ENCODE data around the gene EBI3.
"Not testable (repeated sequence)": the region's sequence is repeated elsewhere in the genome, so short reads cannot be mapped to it uniquely, and the experiment has no call there.

EBI3 gene

DNA sequence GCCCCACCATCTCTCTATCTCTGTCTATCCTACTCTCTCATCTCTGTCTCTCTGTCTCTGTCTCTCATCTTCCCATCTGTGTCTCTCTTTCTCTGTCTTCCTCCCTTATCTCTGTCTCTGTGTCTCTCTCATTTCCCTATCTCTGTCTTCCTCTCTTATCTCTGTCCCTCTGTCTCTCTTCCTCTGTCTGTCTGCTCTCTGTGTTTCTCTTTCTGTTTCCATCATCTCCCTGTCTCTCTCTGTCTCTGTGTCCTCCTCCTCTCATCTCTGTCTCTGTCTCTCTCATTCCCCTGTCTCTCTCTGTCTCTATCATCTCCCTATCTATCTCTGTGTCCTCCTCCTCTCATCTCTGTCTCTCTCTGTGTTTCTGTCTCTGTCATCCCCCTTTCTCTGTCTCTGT, 1.6 kb upstream of the EBI3 start:
- Histone ChIP-seq H3K4ac (ENCODE audit: low read depth in 1 of 2, low read length in 2 of 2) (peak overlapping the region in 1 of 2 experiments; percentile 49), H3K79me1 (replicated peaks; ENCODE audit: low read length, poor library complexity, severe bottlenecking) (no peaks in the 10 kb centered on the region), H2AK5ac (ENCODE audit: low read length, severe bottlenecking) (peak overlapping the region; percentile 1), H3K4me3 (ENCODE audit: insufficient read depth in 1 of 2, low read depth in 1 of 2, low read length in 2 of 2) (no peak overlapping the region), H3K36me3 (ENCODE audit: control insufficient read depth in 1 of 2, insufficient read depth in 2 of 2, low read depth in 1 of 2, low read length in 2 of 2) (no peaks in the 10 kb centered on the region), H2AFZ (ENCODE audit: low read depth, low read length) (no peak overlapping the region), H3K4me2 (ENCODE audit: low read length, poor library complexity, severe bottlenecking) (no peak overlapping the region), H2BK5ac (ENCODE audit: low read depth, low read length, poor library complexity, severe bottlenecking) (no peak overlapping the region), H3K9me3 (ENCODE audit: control insufficient read depth, low read length) (no peaks in the 10 kb centered on the region), H3K4me1 (ENCODE audit: control insufficient read depth, insufficient read depth, low read depth, low read length) (peaks cover 13% of the 10 kb centered on the region), H3K27me3 (ENCODE audit: control insufficient read depth in 1 of 2, insufficient read depth in 1 of 2, low read length in 2 of 2) (peaks cover 0 to 39% of the 10 kb centered on the region in 2 experiments), H2BK15ac (ENCODE audit: low read depth, poor library complexity, severe bottlenecking) (no peak overlapping the region), H4K91ac (ENCODE audit: low read length) (no peak overlapping the region), H3K14ac (ENCODE audit: low read length in 2 of 2) (peak overlapping the region in 1 of 2 experiments; percentile 31), H3K18ac (ENCODE audit: low read depth in 1 of 2, low read length in 2 of 2) (no peak overlapping the region), H2BK120ac (ENCODE audit: low read depth, low read length) (no peak overlapping the region), H3K23ac (ENCODE audit: low read length in 2 of 2) (no peak overlapping the region), H4K8ac (ENCODE audit: low read length) (no peak overlapping the region), H2BK12ac (ENCODE audit: low read length in 2 of 2) (peak overlapping the region; percentile 38), H3K9ac (ENCODE audit: low read length) (no peak overlapping the region), H3K27ac (ENCODE audit: low read length, poor library complexity, severe bottlenecking) (no peak overlapping the region)
- no peak for DNase-seq

DNA sequence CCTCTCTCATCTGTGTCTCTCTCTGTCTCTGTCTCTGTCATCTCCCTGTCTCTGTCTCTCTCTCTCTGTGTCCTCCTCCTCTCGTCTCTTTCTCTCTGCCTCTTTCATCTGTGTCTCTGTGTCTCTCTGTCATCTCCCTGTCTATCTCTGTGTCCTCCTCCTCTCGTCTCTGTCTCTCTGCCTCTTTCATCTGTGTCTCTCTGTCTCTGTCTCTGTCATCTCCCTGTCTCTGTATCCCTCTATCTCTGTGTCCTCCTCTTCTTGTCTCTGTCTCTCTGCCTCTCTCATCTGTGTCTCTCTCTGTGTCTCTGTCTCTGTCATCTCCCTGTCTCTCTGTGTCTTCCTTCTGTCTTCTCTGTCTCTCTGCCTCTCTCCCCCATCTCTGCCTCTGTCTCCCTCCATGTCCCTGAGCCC, 551 bp upstream of the EBI3 start:
- H4K8ac ChIP-seq (ENCODE audit: low read length), result peak overlapping the region; percentile 63
- H3K18ac ChIP-seq (ENCODE audit: low read depth in 1 of 2, low read length in 2 of 2), result peak overlapping the region in 1 of 2 experiments; percentile 62
- peak overlapping the region in 1 of 2 experiments; percentile 19 for H3K14ac ChIP-seq (ENCODE audit: low read length in 2 of 2)
- H3K9me3 ChIP-seq (ENCODE audit: control insufficient read depth, low read length), result no peaks in the 10 kb centered on the region
- DNase-seq, result no peak
- peak overlapping the region; percentile 6 for H3K4me2 ChIP-seq (ENCODE audit: low read length, poor library complexity, severe bottlenecking)
- peaks cover 16% of the 10 kb centered on the region for H3K4me1 ChIP-seq (ENCODE audit: control insufficient read depth, insufficient read depth, low read depth, low read length)
- H2BK15ac ChIP-seq (ENCODE audit: low read depth, poor library complexity, severe bottlenecking), result peak overlapping the region; percentile 37
- peak overlapping the region in 1 of 2 experiments; percentile 6 for H2BK12ac ChIP-seq (ENCODE audit: low read length in 2 of 2)
- H3K27ac ChIP-seq (ENCODE audit: low read length, poor library complexity, severe bottlenecking), result peak overlapping the region; percentile 48
- no peak overlapping the region for H2BK5ac ChIP-seq (ENCODE audit: low read depth, low read length, poor library complexity, severe bottlenecking)
- H2BK120ac ChIP-seq (ENCODE audit: low read depth, low read length), result no peak overlapping the region
- no peaks in the 10 kb centered on the region for H3K79me1 ChIP-seq (replicated peaks; ENCODE audit: low read length, poor library complexity, severe bottlenecking)
- no peaks in the 10 kb centered on the region for H3K36me3 ChIP-seq (ENCODE audit: control insufficient read depth in 1 of 2, insufficient read depth in 2 of 2, low read depth in 1 of 2, low read length in 2 of 2)
- H3K23ac ChIP-seq (ENCODE audit: low read length in 2 of 2), result no peak overlapping the region
- H2AFZ ChIP-seq (ENCODE audit: low read depth, low read length), result peak overlapping the region; percentile 86
- H3K4me3 ChIP-seq (ENCODE audit: insufficient read depth in 1 of 2, low read depth in 1 of 2, low read length in 2 of 2), result no peak overlapping the region
- no peak overlapping the region for H3K9ac ChIP-seq (ENCODE audit: low read length)
- no peak overlapping the region for H4K91ac ChIP-seq (ENCODE audit: low read length)
- no peak overlapping the region for H3K4ac ChIP-seq (ENCODE audit: low read depth in 1 of 2, low read length in 2 of 2)
- WGBS, result 77% methylated on average over 2 of the region's 2 CpGs
- peak overlapping the region; percentile 1 for H2AK5ac ChIP-seq (ENCODE audit: low read length, severe bottlenecking)
- peaks cover 0 to 43% of the 10 kb centered on the region in 2 experiments for H3K27me3 ChIP-seq (ENCODE audit: control insufficient read depth in 1 of 2, insufficient read depth in 1 of 2, low read length in 2 of 2)

DNA sequence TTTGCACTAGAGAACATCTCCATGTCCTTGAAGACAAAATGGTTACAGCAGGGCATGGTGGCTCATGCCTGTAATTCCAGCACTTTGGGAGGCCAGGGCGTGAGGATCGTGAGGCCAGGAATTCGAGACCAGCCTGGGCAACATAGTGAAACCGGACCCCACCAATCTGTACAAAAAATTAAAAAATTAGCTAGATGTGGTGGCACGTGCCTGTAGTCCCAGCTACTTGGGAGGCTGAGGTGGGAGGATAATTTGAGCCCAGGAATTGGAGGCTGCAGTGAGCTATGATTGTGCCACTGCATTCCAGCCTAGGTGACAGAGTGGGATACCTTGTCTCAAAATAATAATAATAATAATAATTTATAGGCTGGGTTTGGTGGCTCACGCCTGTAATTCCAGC, 914 bp downstream of the EBI3 start:
- not testable (repeated sequence) for H2BK15ac ChIP-seq (ENCODE audit: low read depth, poor library complexity, severe bottlenecking); H3K4me2 ChIP-seq (ENCODE audit: low read length, poor library complexity, severe bottlenecking); H3K36me3 ChIP-seq (ENCODE audit: control insufficient read depth in 1 of 2, insufficient read depth in 2 of 2, low read depth in 1 of 2, low read length in 2 of 2); H3K9ac ChIP-seq (ENCODE audit: low read length); H3K4ac ChIP-seq (ENCODE audit: low read depth in 1 of 2, low read length in 2 of 2); H3K14ac ChIP-seq (ENCODE audit: low read length in 2 of 2); DNase-seq; H2AFZ ChIP-seq (ENCODE audit: low read depth, low read length); H3K4me3 ChIP-seq (ENCODE audit: insufficient read depth in 1 of 2, low read depth in 1 of 2, low read length in 2 of 2); H4K91ac ChIP-seq (ENCODE audit: low read length); H3K27ac ChIP-seq (ENCODE audit: low read length, poor library complexity, severe bottlenecking); H4K8ac ChIP-seq (ENCODE audit: low read length); H3K79me1 ChIP-seq (replicated peaks; ENCODE audit: low read length, poor library complexity, severe bottlenecking); H3K9me3 ChIP-seq (ENCODE audit: control insufficient read depth, low read length); H3K18ac ChIP-seq (ENCODE audit: low read depth in 1 of 2, low read length in 2 of 2); H3K23ac ChIP-seq (ENCODE audit: low read length in 2 of 2); H2BK120ac ChIP-seq (ENCODE audit: low read depth, low read length); H2BK5ac ChIP-seq (ENCODE audit: low read depth, low read length, poor library complexity, severe bottlenecking); H2BK12ac ChIP-seq (ENCODE audit: low read length in 2 of 2)
- Histone ChIP-seq H3K4me1 (ENCODE audit: control insufficient read depth, insufficient read depth, low read depth, low read length) (peaks cover 13% of the 10 kb centered on the region), H2AK5ac (ENCODE audit: low read length, severe bottlenecking) (peak overlapping the region; percentile 67), H3K27me3 (ENCODE audit: control insufficient read depth in 1 of 2, insufficient read depth in 1 of 2, low read length in 2 of 2) (peaks cover 0 to 51% of the 10 kb centered on the region in 2 experiments)
- WGBS, result 95% methylated on average over 5 of the region's 6 CpGs

DNA sequence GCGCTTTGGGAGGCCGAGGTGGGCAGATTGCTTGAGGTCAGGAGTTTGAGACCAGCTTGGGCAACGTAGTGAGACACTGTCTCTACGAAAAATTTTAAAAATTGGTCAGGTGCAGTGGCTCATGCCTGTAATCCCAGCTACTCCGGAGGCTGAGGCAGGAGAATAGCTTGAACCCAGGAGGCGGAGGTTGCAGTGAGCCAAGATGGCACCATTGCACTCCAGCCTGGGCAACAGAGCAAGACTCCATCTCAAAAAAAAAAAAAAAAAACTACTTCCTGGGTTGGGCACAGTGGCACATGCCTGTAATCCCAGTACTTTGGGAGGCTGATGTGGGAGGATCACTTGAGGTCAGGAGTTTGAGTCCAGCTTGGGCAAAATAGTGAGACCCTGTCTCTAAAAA, 2.2 kb downstream of the EBI3 start:
- H2BK120ac ChIP-seq (ENCODE audit: low read depth, low read length); H3K23ac ChIP-seq (ENCODE audit: low read length in 2 of 2); H2BK12ac ChIP-seq (ENCODE audit: low read length in 2 of 2); H3K14ac ChIP-seq (ENCODE audit: low read length in 2 of 2); H3K79me1 ChIP-seq (replicated peaks; ENCODE audit: low read length, poor library complexity, severe bottlenecking); H3K36me3 ChIP-seq (ENCODE audit: control insufficient read depth in 1 of 2, insufficient read depth in 2 of 2, low read depth in 1 of 2, low read length in 2 of 2); H3K4me3 ChIP-seq (ENCODE audit: insufficient read depth in 1 of 2, low read depth in 1 of 2, low read length in 2 of 2); H3K9me3 ChIP-seq (ENCODE audit: control insufficient read depth, low read length); H3K9ac ChIP-seq (ENCODE audit: low read length); H3K18ac ChIP-seq (ENCODE audit: low read depth in 1 of 2, low read length in 2 of 2); H3K27ac ChIP-seq (ENCODE audit: low read length, poor library complexity, severe bottlenecking); H4K8ac ChIP-seq (ENCODE audit: low read length); H2AFZ ChIP-seq (ENCODE audit: low read depth, low read length); H2BK5ac ChIP-seq (ENCODE audit: low read depth, low read length, poor library complexity, severe bottlenecking); H2AK5ac ChIP-seq (ENCODE audit: low read length, severe bottlenecking); H3K4ac ChIP-seq (ENCODE audit: low read depth in 1 of 2, low read length in 2 of 2); H2BK15ac ChIP-seq (ENCODE audit: low read depth, poor library complexity, severe bottlenecking); H4K91ac ChIP-seq (ENCODE audit: low read length); DNase-seq; H3K4me2 ChIP-seq (ENCODE audit: low read length, poor library complexity, severe bottlenecking): not testable (repeated sequence)
- peaks cover 13% of the 10 kb centered on the region for H3K4me1 ChIP-seq (ENCODE audit: control insufficient read depth, insufficient read depth, low read depth, low read length)
- peaks cover 0 to 49% of the 10 kb centered on the region in 2 experiments for H3K27me3 ChIP-seq (ENCODE audit: control insufficient read depth in 1 of 2, insufficient read depth in 1 of 2, low read length in 2 of 2)
- WGBS, result 94% methylated on average over 5 of the region's 6 CpGs
